Neural progenitor cell (in vitro differentiated cells): ENCODE results near the gene OR7C1.
"Not testable (repeated sequence)": the region's sequence is repeated elsewhere in the genome, so short reads cannot be mapped to it uniquely, and the experiment has no call there.

ENCODE experiments used
- CTCF ChIP-seq: fragments of 200-600 bp; sonication (generic); IDR thresholded peaks from 2 replicates; pipeline ENCODE4 v1.5.1; 2017; ENCODE audit warnings: antibody characterized with exemption, mild to moderate bottlenecking
- EZH2 ChIP-seq: fragments of 200-600 bp; sonication (generic); IDR thresholded peaks from 2 replicates; pipeline ENCODE4 v1.6.1; 2017; ENCODE audit warnings: antibody characterized with exemption, mild to moderate bottlenecking, moderate library complexity
- EZH2phosphoT487 ChIP-seq: fragments of 200-600 bp; sonication (generic); IDR thresholded peaks from 2 replicates; pipeline ENCODE4 v1.6.1; 2017; ENCODE audit warnings: antibody characterized with exemption

DNA sequence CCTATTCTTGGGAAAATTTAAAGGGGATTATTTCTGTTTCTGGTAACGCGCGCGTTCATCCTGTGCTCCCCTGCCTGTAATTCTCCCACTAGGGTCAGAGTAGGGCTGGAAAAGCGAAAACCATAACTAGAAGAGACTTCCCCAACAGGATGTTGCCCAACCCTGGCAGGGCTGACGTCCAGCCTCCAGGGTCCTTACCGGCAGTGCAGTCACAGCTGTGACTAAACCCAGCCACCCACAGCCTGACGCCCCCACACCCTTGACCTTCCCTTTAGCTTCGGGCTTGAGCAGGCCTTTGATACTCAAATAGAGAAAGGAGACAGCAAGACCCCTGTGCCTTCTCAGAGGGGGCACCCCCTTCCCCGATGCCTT, 50.3 kb downstream of the OR7C1 start:
- not testable (repeated sequence) for TF ChIP-seq EZH2phosphoT487, CTCF, EZH2
